HUES6 (cell line): ENCODE measurements around the gene TRIM10.
A peak's percentile ranks its signal among the peaks of the same experiment; 100 is the strongest.
"Not testable (repeated sequence)": the region's sequence is repeated elsewhere in the genome, so short reads cannot be mapped to it uniquely, and the experiment has no call there.

Experiments
- H3K27ac ChIP-seq: 2 replicates; pipeline ENCODE4 v1.7.0; 2013; ENCODE audit warnings: low read depth, mild to moderate bottlenecking, low read length, inconsistent platforms
- H3K27me3 ChIP-seq: 2 replicates; pipeline ENCODE4 v1.6.1; 2013; ENCODE audit warnings: low read length; ENCODE audit not compliant: control insufficient read depth, insufficient read depth
- H3K36me3 ChIP-seq: 2 replicates; pipeline ENCODE4 v1.6.1; 2013; ENCODE audit warnings: low read length; ENCODE audit not compliant: control insufficient read depth, insufficient read depth
- H3K4me1 ChIP-seq: 2 replicates; pipeline ENCODE4 v1.6.1; 2013; ENCODE audit warnings: low read length; ENCODE audit not compliant: control insufficient read depth, insufficient read depth
- H3K4me3 ChIP-seq: 2 replicates; pipeline ENCODE4 v1.5.1; 2013; ENCODE audit warnings: low read depth, low read length
- H3K9ac ChIP-seq: one replicate; pipeline ENCODE4 v1.6.1; 2013; ENCODE audit warnings: mild to moderate bottlenecking, low read length
- H3K9me3 ChIP-seq: 2 replicates; pipeline ENCODE4 v1.6.1; 2013; ENCODE audit warnings: low read depth, low read length; ENCODE audit not compliant: control insufficient read depth, insufficient read depth

Gene TRIM10

DNA sequence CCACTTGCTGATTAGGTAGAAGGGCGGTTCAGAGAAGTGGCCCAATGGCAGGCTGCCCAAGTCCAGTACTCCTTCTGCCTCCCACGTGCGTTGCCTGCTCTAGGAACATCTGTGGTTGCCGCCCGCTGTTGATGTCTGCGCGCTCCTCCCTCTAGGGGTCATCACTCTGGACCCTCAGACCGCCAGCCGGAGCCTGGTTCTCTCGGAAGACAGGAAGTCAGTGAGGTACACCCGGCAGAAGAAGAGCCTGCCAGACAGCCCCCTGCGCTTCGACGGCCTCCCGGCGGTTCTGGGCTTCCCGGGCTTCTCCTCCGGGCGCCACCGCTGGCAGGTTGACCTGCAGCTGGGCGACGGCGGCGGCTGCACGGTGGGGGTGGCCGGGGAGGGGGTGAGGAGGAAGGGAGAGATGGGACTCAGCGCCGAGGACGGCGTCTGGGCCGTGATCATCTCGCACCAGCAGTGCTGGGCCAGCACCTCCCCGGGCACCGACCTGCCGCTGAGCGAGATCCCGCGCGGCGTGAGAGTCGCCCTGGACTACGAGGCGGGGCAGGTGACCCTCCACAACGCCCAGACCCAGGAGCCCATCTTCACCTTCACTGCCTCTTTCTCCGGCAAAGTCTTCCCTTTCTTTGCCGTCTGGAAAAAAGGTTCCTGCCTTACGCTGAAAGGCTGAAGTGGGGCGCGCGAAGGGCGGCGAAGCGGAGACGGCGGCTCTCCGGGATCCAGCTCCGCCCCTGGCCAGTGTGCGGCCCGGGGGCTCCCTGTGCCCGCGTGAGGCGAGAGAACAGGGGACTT is 10.9 kb upstream of the TRIM10 start:
- Histone ChIP-seq H3K4me1 (0 out of 2 replicates have a peak, but pooled peaks cover 3% of the 10 kb centered on the region), H3K36me3 (no peaks in the 10 kb centered on the region), H3K27ac (no peak overlapping the region), H3K9ac (no peak overlapping the region), H3K27me3 (peaks cover 46% of the 10 kb centered on the region), H3K4me3 (peak overlapping the region; percentile 54; the same call in 1 of the 2 replicates), H3K9me3 (no peaks in the 10 kb centered on the region)

DNA sequence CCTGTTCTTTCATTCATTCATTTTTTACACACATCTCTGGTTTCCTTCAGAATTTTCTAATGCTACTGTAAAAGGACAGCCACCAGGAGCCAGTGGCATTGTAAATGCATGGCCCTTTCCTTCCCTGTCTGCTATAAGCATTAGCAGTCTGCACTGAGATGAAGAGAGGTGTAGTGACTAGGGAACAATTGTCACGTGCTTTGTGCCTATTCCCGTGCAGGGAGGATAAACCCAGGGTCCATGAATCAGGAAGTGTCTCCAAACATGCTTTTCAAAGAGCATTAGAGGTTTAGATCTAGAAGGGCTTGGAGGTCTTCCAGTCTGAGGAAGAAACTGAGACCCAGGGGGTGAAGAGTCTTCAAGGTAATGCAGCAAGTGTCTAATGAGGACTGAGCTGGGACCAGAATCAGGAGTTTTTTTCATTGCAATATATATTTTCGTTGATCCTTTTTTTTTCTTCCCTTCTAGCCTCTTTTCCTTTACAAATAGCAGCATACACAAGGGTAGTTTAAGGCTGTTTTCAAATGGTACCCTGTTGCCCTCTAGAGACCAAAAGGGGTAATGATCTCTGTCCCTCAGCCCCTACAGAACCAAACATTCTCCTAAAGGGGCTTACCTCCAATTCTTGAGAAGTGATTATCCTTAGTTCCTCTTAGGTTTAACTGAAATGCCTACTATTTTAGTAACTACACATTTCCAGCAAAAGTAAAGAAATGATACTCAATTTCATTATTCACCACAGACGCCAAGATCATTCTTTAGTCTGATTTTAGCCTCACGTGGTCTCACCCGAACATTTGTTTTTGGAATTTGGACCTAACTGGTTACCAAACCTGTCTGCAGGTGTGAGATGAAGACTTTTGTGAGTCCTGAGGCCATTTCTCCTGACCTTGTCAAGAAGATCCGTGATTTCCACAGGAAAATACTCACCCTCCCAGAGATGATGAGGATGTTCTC is 8.9 kb upstream of the TRIM10 start:
- Histone ChIP-seq H3K27ac (no peak overlapping the region), H3K4me1 (0 out of 2 replicates have a peak, but pooled peaks cover 3% of the 10 kb centered on the region), H3K4me3 (no peak overlapping the region), H3K9me3 (no peaks in the 10 kb centered on the region), H3K9ac (no peak overlapping the region), H3K27me3 (peaks cover 46% of the 10 kb centered on the region), H3K36me3 (no peaks in the 10 kb centered on the region)

GRCh38 chr6:30168741-30169140 is 7.7 kb upstream of the TRIM10 start:
- Histone ChIP-seq H3K27me3 (peaks cover 46% of the 10 kb centered on the region), H3K9ac (no peak overlapping the region), H3K4me1 (0 out of 2 replicates have a peak, but pooled peaks cover 3% of the 10 kb centered on the region), H3K4me3 (no peak overlapping the region), H3K9me3 (no peaks in the 10 kb centered on the region), H3K27ac (no peak overlapping the region), H3K36me3 (no peaks in the 10 kb centered on the region)

DNA sequence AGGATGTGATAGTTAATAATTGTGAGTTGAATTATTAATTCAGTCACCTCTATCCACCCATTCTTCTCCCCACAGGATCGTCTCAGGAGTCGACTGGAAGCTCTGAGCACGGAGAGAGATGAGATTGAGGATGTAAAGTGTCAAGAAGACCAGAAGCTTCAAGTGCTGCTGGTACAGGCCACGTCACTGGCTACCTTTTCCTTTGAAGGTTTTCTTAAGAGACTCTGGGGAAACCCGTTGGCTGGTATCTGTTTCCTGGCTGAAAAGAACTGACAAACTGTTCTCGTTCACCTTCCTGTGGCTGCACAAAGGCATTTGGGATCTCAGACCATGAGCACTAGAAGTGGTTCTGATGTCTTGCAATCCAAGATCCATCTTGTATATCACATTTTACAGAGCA is 6.1 kb upstream of the TRIM10 start:
- H3K27me3 ChIP-seq = peaks cover 33% of the 10 kb centered on the region
- no peaks in the 10 kb centered on the region for H3K9me3 ChIP-seq
- H3K9ac ChIP-seq = no peak overlapping the region
- H3K36me3 ChIP-seq = no peaks in the 10 kb centered on the region
- peaks cover 10% of the 10 kb centered on the region; the same call in 1 of the 2 replicates for H3K4me1 ChIP-seq
- no peak overlapping the region for H3K4me3 ChIP-seq
- H3K27ac ChIP-seq = no peak overlapping the region

- H3K9ac ChIP-seq, H3K4me3 ChIP-seq, H3K4me1 ChIP-seq, H3K27ac ChIP-seq, H3K9me3 ChIP-seq, H3K36me3 ChIP-seq: not testable (repeated sequence)
- H3K27me3 ChIP-seq = peaks cover 15% of the 10 kb centered on the region
These were observed 4.2 kb upstream of the TRIM10 start for GRCh38 chr6:30165238-30165637.

GRCh38 chr6:30164714-30165113 is 3.7 kb upstream of the TRIM10 start:
- Histone ChIP-seq H3K27me3 (peaks cover 14% of the 10 kb centered on the region), H3K27ac (no peak overlapping the region), H3K36me3 (no peaks in the 10 kb centered on the region), H3K9me3 (no peaks in the 10 kb centered on the region), H3K9ac (no peak overlapping the region), H3K4me3 (no peak overlapping the region), H3K4me1 (peaks cover 8% of the 10 kb centered on the region; the same call in 1 of the 2 replicates)

DNA sequence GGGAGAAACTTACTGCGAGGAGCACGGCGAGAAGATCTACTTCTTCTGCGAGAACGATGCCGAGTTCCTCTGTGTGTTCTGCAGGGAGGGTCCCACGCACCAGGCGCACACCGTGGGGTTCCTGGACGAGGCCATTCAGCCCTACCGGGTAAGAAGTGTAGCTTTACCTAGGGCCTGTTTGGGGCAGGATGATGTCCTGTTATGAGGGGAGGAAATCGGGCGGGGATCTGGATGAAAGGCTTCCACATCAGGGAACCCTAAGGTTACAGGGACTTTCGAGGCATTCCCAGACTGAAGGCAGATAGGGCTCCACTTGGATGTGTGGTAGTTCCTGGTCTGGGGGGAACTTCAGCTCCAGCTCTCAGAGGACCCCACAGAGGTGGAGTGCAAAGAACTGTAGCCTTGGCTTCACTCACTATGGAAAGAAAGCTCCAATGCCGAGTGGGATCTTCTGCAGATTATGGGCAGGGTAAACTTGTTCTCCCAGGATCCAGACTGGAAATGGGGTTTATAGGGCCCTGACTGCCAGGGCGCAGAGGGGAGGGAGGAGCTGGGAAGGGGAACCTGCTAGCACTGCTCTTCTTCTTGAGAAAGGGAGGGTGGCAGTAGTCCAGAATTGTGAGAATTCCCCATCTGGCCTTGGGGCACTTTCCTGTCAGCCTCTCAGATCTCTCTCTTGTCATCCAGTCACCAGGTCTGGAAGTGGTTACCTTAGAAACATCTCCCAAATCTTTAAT is 3.1 kb upstream of the TRIM10 start:
- H3K27me3 ChIP-seq = peaks cover 17% of the 10 kb centered on the region
- H3K9ac ChIP-seq = no peak overlapping the region
- no peaks in the 10 kb centered on the region for H3K9me3 ChIP-seq
- H3K4me3 ChIP-seq = no peak overlapping the region
- no peak overlapping the region for H3K27ac ChIP-seq
- H3K4me1 ChIP-seq = peaks cover 6% of the 10 kb centered on the region; the same call in 1 of the 2 replicates
- no peaks in the 10 kb centered on the region for H3K36me3 ChIP-seq

DNA sequence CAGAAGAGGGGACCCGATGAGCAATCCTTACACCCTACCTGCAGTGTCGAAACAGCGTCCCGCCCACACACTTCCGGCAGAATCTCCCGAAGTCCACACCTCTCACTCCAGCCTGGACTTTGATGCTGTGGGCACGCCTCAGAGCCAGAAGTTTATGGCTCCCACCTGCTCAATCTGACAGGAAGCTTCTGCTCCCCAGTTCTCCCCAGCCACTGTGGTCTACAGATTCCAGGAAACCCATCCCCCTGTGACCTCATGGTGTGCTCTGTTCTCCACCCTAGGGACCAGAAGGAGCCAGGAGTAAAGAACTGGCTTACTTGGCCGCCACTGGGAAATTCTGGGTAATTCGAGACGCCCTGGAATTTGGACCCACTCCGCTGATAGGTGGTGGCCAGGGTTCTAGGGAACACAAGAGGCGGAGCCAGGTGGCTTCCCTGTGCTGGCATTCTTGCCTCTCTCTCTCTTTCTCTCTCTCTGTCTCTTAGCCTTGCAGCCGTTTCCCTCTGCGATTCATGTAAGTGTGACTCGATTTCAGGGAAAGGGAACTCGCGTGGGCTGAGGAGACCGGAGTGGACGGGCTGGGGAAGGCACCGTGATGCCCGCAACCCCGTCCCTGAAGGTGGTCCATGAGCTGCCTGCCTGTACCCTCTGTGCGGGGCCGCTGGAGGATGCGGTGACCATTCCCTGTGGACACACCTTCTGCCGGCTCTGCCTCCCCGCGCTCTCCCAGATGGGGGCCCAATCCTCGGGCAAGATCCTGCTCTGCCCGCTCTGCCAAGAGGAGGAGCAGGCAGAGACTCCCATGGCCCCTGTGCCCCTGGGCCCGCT is 2.3 kb upstream of the TRIM10 start, which contains the start of gene TRIM15:
TSS of gene TRIM15 (plus strand) at position 457 of the 828 bp plus-strand sequence. CDS start at position 596, 139 bp downstream.
- Histone ChIP-seq H3K4me1 (peaks cover 6% of the 10 kb centered on the region; the same call in 1 of the 2 replicates), H3K4me3 (no peak within 1 kb of the TSS), H3K27me3 (peaks cover 22% of the 10 kb centered on the region), H3K9ac (no peak within 1 kb of the TSS), H3K27ac (no peak within 1 kb of the TSS), H3K9me3 (no peaks in the 10 kb centered on the region), H3K36me3 (no peaks in the 10 kb centered on the region)

GRCh38 chr6:30162265-30163089 is 1.5 kb upstream of the TRIM10 start:
- Histone ChIP-seq H3K4me1 (peaks cover 6% of the 10 kb centered on the region; the same call in 1 of the 2 replicates), H3K9ac (no peak overlapping the region), H3K27me3 (peaks cover 23% of the 10 kb centered on the region), H3K27ac (no peak overlapping the region), H3K36me3 (no peaks in the 10 kb centered on the region), H3K4me3 (no peak overlapping the region), H3K9me3 (no peaks in the 10 kb centered on the region)
